Cardiac muscle cell (in vitro differentiated cells and primary cell): Measurements from ENCODE around the gene KLF12. TPM values are rescaled to one million over a fixed set of nuclear protein-coding genes. Genes with fewer than 3 reads are reported as not detected.

Experiments
- DNase-seq, 2 donors: peaks; one replicate each; pipeline versions ENCODE4 v3.0.0 to v3.0.0-alpha.2; 2010 to 2017; ENCODE audit warnings: low read depth in 1 of 2, low spot score in 1 of 2
- H3K27ac ChIP-seq: fragments of 200-600 bp; sonication (generic); 2 replicates; pipeline ENCODE4 v1.5.1; 2016
- H3K27me3 ChIP-seq: fragments of 200-600 bp; sonication (generic); 2 replicates; pipeline ENCODE4 v1.6.0; 2016; ENCODE audit warnings: control low read depth
- H3K36me3 ChIP-seq: fragments of 200-600 bp; sonication (generic); 2 replicates; pipeline ENCODE4 v1.5.1; 2016; ENCODE audit warnings: control low read depth
- H3K4me1 ChIP-seq: fragments of 200-600 bp; sonication (generic); 2 replicates; pipeline ENCODE4 v1.8.1; 2017; ENCODE audit warnings: low read depth, mild to moderate bottlenecking, mixed run types
- H3K4me3 ChIP-seq: fragments of 200-600 bp; sonication (generic); 2 replicates; pipeline ENCODE4 v1.5.1; 2016; ENCODE audit warnings: mild to moderate bottlenecking
- H3K9me3 ChIP-seq: fragments of 200-600 bp; sonication (generic); 2 replicates; pipeline ENCODE4 v1.5.1; 2017; ENCODE audit warnings: low read depth, mild to moderate bottlenecking, control low read depth
- polyA plus RNA-seq: library from polyadenylated mRNA; unstranded; fragments of >200 nt; fragmentation: Nextera tagmentation; extraction: Ambion mirVana; gene quantifications from 2 replicates; pipeline ENCODE4 v1.2.1, GENCODE V29; 2016
- total RNA-seq: library from RNA; depleted of rRNA; stranded (reverse); fragments of >200 nt; gene quantifications from 2 replicates; pipeline ENCODE4 v1.2.3, GENCODE V29; 2016
- TF ChIP-seq, protein P1 (sequence below): IDR thresholded peaks from 2 replicates; pipeline ENCODE4 v1.5.1; 2012; ENCODE audit warnings: low read depth, mild to moderate bottlenecking, low read length

The KLF12 gene
- total and polyA plus RNA-seq, 2 experiments from 2014 or later = 6.4 to 17.8 TPM

DNA sequence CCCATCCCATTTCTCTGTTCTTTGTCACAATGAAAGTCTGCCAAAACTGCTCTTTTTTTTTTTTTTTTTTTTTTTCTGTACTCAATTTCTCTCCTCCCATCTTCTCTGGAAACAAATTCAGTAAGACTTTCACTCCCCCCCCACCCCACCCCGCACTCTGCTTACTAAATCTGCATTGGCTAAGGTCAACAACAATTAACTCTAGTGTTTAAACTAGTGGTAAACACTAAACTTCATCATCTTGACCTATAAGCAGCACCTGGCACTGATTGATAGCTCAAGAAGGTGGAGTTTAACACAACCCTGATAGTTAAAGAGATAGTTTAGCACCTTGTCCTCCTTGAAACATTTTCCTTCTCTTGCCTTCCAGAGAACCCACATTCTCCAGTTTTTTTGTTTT lies 14.1 kb upstream of the KLF12 start:
- H3K36me3 ChIP-seq = no peaks in the 10 kb centered on the region
- H3K4me3 ChIP-seq = no peak overlapping the region
- TF ChIP-seq, protein P1, sequence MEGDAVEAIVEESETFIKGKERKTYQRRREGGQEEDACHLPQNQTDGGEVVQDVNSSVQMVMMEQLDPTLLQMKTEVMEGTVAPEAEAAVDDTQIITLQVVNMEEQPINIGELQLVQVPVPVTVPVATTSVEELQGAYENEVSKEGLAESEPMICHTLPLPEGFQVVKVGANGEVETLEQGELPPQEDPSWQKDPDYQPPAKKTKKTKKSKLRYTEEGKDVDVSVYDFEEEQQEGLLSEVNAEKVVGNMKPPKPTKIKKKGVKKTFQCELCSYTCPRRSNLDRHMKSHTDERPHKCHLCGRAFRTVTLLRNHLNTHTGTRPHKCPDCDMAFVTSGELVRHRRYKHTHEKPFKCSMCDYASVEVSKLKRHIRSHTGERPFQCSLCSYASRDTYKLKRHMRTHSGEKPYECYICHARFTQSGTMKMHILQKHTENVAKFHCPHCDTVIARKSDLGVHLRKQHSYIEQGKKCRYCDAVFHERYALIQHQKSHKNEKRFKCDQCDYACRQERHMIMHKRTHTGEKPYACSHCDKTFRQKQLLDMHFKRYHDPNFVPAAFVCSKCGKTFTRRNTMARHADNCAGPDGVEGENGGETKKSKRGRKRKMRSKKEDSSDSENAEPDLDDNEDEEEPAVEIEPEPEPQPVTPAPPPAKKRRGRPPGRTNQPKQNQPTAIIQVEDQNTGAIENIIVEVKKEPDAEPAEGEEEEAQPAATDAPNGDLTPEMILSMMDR = no peak
- H3K27ac ChIP-seq = no peak overlapping the region
- H3K4me1 ChIP-seq = peaks cover 3% of the 10 kb centered on the region
- no peaks in the 10 kb centered on the region for H3K27me3 ChIP-seq
- no peaks in the 10 kb centered on the region for H3K9me3 ChIP-seq
- DNase-seq = no peak

DNA sequence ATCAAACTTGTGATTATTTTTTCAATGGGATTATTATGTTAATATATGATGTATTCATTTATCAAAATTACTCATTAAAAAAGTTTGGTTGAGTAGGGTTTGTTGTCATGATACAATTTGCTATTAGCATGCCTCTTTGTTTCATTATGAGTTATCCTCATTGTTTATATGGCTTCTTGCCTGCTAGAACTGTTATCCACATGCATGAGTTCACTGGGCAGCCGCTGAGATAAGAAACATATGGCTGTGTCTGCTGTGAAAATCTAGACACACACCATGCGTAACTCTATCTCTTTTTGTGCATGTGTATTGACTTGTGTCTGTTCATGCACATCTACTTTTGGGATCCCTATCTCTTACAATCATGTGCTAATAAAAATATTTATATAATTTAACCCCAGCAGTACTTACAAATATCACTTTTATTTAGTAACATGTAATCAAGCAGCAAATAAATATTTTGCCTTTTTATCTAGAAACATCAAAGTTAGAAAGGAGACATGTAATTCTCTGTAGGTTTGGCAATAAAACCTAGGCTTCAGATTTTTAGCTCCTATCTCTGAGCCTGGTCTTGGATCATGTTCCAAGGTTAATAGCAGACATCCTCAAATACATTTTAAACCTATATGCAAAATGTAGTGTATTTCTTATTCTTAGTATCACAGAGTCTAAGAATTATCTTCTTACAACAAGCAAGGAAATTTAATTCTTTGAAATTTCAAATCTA lies 11.2 kb upstream of the KLF12 start:
- TF ChIP-seq, protein P1 = no peak

DNA sequence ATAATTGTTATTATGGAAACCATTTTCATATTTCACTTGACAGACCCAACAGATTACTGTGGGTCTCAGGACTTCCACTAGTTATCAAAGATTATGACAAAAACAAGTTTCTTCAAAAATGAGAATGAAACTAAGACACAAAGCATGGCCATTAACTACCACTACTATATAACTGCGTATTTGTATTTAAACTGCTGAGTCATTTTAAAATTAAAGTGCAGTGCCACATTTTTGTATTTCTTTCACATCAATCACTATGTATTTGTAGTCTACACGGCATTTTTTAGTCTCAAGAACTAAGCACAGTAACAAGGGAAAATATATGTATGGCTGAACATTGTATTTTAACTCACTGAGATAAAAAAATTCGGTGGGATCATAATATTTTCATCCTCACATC lies 10.1 kb upstream of the KLF12 start:
- H3K4me3 ChIP-seq = no peak overlapping the region
- H3K36me3 ChIP-seq = no peaks in the 10 kb centered on the region
- no peak for DNase-seq
- peaks cover 3% of the 10 kb centered on the region for H3K4me1 ChIP-seq
- no peaks in the 10 kb centered on the region for H3K9me3 ChIP-seq
- TF ChIP-seq, protein P1 = no peak
- H3K27me3 ChIP-seq = no peaks in the 10 kb centered on the region
- H3K27ac ChIP-seq = no peak overlapping the region

More for the DNA sequence above, 11.2 kb upstream of the KLF12 start:
- Histone ChIP-seq H3K4me1 (peaks cover 3% of the 10 kb centered on the region), H3K9me3 (no peaks in the 10 kb centered on the region), H3K4me3 (no peak overlapping the region), H3K27me3 (no peaks in the 10 kb centered on the region), H3K27ac (no peak overlapping the region), H3K36me3 (no peaks in the 10 kb centered on the region)
- peak in 1 of 2 donors; percentile 72 for DNase-seq

DNA sequence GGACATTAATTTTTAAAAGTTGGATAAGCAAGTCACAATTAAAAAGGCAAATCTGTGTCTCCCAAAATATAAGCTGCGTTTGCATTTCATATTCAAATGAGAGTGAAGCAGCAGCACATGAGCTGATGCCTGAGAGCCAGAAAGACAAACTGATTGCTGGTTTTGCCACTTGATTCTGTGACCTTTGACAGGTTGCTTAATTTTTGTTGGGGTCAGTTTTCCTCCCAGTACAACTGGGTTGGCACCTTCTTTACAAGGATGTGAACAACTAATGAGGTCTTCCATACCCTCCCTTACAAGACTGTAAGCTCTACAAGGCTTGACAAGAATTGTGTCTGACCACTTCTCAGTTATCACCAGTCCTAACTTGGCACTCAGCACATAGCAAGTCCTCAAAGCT lies 8.1 kb upstream of the KLF12 start:
- Histone ChIP-seq H3K4me3 (no peak overlapping the region), H3K4me1 (peaks cover 3% of the 10 kb centered on the region), H3K27me3 (no peaks in the 10 kb centered on the region), H3K9me3 (no peaks in the 10 kb centered on the region), H3K36me3 (no peaks in the 10 kb centered on the region), H3K27ac (no peak overlapping the region)
- TF ChIP-seq, protein P1 = no peak
- DNase-seq = no peak

DNA sequence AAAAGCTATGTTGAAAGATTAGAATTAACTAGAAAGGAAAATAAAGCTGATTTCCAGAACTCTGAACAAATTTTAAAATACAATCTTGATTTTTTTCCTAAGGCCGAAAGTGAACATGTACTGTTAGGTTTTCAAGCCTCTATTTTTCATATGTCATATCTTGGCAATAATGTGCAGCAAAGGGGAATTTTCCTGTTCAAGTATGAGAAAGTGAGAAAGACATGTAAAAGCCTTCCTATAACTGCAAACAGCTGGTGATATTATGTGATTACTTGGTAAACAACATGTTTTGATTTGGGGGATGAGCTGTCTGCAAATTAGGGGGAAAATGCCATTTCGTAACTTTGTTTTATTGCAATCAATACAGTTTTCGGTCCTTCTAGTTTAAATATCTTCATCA lies 4.0 kb upstream of the KLF12 start:
- DNase-seq = no peak
- Histone ChIP-seq H3K27ac (no peak overlapping the region), H3K36me3 (no peaks in the 10 kb centered on the region), H3K4me1 (peaks cover 6% of the 10 kb centered on the region), H3K27me3 (no peaks in the 10 kb centered on the region), H3K9me3 (no peaks in the 10 kb centered on the region), H3K4me3 (no peak overlapping the region)
- TF ChIP-seq, protein P1 = no peak
